ENCODE data around the gene CCDC178. TPM values are rescaled to one million over a fixed set of nuclear protein-coding genes. Genes with fewer than 3 reads are reported as not detected.

Gene CCDC178
- total RNA-seq, 6 experiments from 2014 or later = not detected

GRCh38 chr18:33020877-33021276 is 419.6 kb downstream of the CCDC178 start:
- no peak for DNase-seq
- H3K27ac Mint-ChIP-seq = no peak overlapping the region
- TF ChIP-seq CTCF (IDR thresholded peaks at IDR 0.05) = no peak
- H3K9me3 Mint-ChIP-seq = peaks cover 45% of the 10 kb centered on the region
- H3K4me3 Mint-ChIP-seq = no peak overlapping the region
- no peaks in the 10 kb centered on the region for H3K27me3 Mint-ChIP-seq (ENCODE audit: insufficient read depth)
- no peaks in the 10 kb centered on the region for H3K36me3 Mint-ChIP-seq (ENCODE audit: low read depth)
- no peaks in the 10 kb centered on the region for H3K4me1 Mint-ChIP-seq (ENCODE audit: low read depth)

DNA sequence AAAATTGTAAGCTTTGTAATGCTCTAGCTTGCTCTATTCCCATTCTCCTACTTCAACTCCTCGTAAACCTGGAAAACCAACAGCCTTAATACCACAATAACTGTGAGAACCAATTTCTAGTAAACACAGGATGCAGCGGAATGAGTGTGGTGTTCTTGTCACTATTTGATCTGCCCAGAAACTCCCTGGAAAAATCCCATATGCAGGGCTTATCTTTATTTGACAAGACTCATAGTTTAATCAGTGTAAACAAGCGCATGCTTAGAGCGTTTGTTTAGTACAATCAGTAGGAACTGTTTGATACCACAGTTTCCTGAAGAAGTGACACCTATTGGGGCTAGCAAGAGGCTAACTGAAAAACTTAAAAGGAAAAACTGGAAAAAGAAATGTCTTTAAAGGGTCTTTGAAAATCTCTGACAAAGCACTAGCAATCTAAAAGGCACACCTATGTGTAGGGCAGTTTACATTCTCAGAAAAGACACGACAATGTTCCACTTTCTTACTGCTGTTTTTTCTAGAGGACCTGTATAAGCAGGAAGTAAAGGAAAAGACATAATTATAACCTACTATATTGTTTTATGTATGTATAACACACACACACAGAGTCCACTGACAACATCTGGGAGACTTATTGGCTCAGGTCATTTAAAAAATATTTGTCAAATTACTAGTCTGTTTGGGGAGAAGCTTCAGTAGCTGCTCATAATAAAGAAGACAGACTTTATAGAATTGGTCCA is 426.3 kb downstream of the CCDC178 start:
- H3K27me3 Mint-ChIP-seq (ENCODE audit: insufficient read depth) = no peaks in the 10 kb centered on the region
- H3K9me3 Mint-ChIP-seq = peaks cover 46% of the 10 kb centered on the region
- H3K4me3 Mint-ChIP-seq = no peak overlapping the region
- H3K27ac Mint-ChIP-seq = no peak overlapping the region
- no peaks in the 10 kb centered on the region for H3K4me1 Mint-ChIP-seq (ENCODE audit: low read depth)
- no peak for TF ChIP-seq CTCF (IDR thresholded peaks at IDR 0.05)
- DNase-seq = no peak
- H3K36me3 Mint-ChIP-seq (ENCODE audit: low read depth) = no peaks in the 10 kb centered on the region

- Mint-ChIP-seq H3K4me1 (ENCODE audit: low read depth) (no peaks in the 10 kb centered on the region), H3K4me3 (no peak overlapping the region), H3K27ac (no peak overlapping the region), H3K9me3 (peaks cover 40% of the 10 kb centered on the region), H3K36me3 (ENCODE audit: low read depth) (no peaks in the 10 kb centered on the region), H3K27me3 (ENCODE audit: insufficient read depth) (no peaks in the 10 kb centered on the region)
- no peak for DNase-seq
- no peak for TF ChIP-seq CTCF (IDR thresholded peaks at IDR 0.05)
Measured at GRCh38 chr18:33010149-33010548, 430.4 kb downstream of the CCDC178 start.

DNA sequence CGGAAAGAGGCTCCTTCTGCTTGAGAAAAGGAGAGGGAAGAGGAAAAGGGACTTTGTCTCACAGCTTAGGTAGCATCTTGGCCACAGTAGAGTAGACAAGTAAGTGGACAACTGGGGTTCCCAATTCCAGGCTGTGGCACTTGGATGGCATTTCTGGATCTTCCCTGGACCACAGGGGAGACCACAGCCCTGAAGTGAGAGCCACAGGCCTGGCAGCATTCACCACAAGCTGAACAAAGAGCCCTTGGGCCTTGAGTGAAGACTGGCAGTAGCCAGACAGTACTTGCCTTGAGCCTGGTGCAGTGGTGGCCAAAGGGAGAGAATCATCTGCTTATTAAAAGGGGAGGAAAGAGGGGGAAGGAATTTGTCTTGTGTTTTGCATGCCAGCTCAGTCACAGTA is 441.6 kb downstream of the CCDC178 start:
- Mint-ChIP-seq H3K36me3 (ENCODE audit: low read depth) (no peaks in the 10 kb centered on the region), H3K27me3 (ENCODE audit: insufficient read depth) (no peaks in the 10 kb centered on the region), H3K27ac (no peak overlapping the region), H3K4me3 (no peak overlapping the region), H3K4me1 (ENCODE audit: low read depth) (no peaks in the 10 kb centered on the region), H3K9me3 (peaks cover 20% of the 10 kb centered on the region)
- DNase-seq = no peak
- TF ChIP-seq CTCF (IDR thresholded peaks at IDR 0.05) = no peak

- H3K9me3 Mint-ChIP-seq = peaks cover 21% of the 10 kb centered on the region
- DNase-seq = no peak
- no peaks in the 10 kb centered on the region for H3K36me3 Mint-ChIP-seq (ENCODE audit: low read depth)
- no peaks in the 10 kb centered on the region for H3K27me3 Mint-ChIP-seq (ENCODE audit: insufficient read depth)
- TF ChIP-seq CTCF (IDR thresholded peaks at IDR 0.05) = no peak
- no peak overlapping the region for H3K27ac Mint-ChIP-seq
- no peaks in the 10 kb centered on the region for H3K4me1 Mint-ChIP-seq (ENCODE audit: low read depth)
- no peak overlapping the region for H3K4me3 Mint-ChIP-seq
Measured at GRCh38 chr18:32998285-32998684, 442.2 kb downstream of the CCDC178 start.

All from HFFc6 (cell line).